ENCODE results near the gene PROX1.

The PROX1 gene

DNA sequence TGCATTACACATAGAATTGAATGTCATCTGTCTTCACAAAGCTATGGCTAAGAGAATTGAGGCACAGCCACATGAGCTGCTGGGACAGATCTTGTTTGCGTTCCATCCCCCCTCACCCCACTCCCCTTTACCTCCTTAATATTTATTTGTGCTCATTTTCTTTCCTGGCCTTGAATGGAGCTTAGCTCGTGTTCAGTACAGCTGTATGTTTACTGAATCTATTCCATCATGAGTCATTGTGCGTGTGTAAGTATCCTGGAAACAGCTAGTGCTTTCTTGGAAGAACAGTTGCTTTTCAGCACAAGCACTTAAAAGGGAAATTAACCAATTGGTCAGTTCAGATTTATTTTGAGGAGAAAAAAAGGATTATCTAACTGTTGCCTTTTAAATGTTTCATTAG lies 14.7 kb downstream of the PROX1 start:
- DNase-seq, result no peak

DNA sequence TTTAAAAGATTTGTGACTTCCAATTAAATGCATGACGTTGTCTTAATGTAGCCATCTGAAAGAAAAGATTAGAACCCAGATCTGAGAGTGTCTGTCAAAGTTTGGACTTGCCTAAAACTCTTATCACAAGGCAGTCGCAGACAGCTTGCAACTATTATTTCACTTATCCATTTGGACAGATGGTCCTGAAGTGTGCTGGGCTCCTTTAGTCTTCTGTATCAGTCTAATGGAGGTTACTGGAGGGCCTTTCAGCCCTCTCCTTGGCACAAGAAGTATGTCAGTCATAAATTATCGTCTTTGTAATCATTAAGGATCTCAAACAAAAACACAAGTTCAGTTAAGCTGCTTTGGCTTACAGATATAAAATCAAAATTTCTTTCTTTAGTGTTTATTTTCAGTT lies 15.5 kb downstream of the PROX1 start:
- DNase-seq, result no peak

DNA sequence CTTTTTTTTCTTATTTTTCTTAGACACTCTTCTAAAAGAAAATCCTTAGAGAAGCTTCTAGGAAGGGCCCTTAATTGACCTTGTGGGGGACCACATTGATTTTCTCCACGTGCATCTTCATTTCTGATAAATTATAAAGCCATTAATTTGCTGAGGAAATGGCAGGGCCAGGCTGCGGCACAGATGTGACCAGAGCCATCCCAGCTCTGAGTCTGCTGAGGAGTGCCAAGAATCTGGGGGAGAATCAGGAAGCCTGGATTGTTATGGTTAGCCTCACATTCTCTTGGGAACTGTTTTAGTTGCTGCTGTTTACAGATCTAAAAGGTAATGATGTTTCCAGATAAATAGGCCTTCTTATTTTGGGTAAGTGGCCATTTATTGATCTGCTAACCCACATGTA lies 16.2 kb downstream of the PROX1 start:
- DNase-seq, result no peak

DNA sequence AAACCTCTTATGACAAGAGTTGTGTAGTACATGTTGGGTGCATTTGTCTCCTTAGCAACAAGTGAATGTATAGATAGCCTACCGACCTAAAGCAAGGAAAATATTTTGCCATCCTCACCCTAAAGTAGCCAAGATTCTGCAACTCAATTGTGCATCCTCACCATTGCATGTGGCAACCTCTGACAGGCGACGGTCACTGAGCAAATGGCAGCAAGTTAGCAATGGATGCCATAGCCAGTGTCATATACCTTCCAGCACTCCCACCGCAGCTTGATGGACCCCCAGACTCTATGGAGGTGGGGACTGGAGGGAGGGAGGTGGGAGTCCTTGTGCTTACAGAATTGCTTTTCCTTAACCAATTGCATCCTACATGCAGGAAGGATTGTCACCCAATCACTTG lies 17.0 kb downstream of the PROX1 start:
- DNase-seq, result no peak

DNA sequence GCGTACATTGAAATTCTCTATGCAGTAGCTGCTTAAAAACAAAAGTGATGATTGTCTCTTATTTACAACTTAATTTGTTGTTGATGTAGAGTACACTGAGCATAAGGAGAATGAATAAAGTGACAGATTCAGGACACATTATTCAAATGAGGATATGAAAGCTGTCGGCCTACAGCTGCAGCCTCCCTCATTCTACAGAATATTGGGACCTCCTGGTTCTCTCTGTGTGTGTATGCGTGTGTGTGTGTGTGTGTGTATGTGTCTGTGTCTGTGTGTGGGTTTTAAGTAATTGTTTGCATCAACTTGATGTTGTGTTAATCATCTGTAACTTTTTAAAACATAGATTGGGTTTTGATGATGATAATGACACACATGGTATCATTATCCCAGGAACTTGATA lies 17.9 kb downstream of the PROX1 start:
- no peak for DNase-seq

DNA sequence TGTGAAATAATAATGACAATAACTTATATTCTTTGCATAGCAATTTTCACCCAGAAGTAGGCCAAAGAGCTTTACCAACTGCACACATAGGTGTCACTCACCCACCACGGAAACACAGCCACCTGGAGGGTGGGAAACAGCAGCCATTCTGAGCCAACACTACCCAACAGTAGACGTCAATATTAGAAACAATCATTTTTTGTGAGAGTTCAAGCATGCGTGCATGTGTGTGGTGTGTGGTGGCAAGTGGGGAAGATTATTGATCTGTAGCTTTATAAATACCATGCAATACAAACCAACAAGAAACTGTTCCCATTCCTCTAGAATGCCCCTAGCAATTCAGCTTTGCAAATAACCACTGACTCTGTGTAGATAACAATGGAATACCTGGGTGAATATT lies 19.1 kb downstream of the PROX1 start:
- no peak for DNase-seq

DNA sequence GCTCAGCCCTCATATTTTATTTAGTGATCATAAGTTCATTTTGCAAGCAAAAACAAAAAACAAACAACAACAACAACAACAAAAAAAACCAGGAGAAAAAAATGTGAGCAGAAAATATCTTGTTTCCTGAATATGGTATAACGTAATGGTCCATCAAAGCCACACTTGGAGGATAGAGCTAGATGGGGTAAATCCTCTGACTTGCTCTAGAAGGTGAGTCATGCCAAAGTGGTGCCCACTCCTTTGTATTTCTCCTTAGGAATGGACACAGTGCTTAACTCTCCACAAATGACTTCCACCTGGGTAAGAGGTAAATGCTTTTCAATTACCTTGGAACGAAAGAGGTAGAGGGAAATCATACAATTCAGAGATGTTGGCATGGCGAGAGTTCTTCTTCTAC lies 20.6 kb downstream of the PROX1 start:
- DNase-seq, result no peak

DNA sequence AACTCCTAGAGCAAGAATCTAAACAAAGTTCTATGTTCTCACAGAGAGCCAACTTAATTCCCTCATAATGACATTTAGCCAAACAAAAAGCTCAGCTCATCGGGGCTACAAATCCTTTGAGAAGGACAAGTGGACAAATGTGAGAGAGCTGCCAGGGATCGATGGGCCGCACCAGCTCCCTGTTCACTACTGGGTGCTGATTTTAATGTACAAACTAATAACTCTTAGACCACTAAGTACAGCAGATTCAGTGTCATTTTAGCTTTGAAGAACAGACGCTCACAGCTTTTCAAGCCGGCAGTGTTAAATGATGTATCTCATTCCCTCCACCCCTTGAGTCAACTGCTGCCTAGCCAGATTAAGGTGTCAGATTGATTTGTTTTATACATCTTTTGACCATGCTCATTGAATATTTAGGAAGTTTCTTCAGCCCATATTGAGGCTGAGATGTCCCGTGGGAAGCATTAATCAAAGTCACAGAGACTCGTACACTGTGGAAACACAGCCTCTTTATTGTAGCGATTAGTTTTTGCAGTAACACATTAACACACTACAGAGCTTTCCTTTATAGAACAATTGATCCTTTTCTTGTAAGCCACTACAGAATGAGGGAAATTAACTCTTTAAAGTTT lies 21.1 kb downstream of the PROX1 start:
- no peak for DNase-seq

DNA sequence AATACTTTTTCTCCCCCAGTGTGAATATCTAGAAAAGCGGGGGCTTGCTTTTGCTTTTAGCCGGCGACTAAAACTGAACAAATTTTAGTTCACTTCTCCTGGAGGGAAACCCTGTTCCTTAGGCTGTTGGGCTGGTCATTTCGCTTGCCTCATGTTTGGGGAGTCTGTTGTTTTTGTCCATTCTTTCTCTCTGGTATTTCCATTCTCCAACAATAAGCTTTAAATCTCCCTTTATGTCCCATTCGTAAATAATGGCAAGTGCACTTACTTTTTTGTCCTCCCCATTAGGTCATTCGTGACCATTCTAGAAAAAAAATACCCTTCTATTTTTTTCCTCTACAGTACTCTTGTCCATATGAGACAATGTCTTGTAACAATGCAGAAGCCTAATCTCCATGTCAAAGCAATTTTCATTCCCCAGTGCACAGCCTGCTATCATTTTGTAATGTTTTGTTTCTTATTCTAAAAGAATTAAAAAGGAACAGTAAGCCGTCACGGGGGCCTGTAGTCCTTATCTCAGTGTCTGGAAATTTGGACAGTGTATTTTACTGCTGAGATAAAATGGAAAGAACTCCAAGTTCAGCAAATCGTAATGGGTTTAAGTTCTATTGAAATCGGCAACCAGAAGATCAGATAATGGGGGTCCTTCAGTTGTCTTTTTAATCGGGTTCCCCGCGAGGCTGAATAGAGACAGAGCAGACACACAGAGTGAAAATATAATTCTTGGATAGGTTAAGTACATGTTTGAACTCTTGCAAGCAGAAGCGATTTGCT lies 21.8 kb downstream of the PROX1 start:
- DNase-seq, result no peak

DNA sequence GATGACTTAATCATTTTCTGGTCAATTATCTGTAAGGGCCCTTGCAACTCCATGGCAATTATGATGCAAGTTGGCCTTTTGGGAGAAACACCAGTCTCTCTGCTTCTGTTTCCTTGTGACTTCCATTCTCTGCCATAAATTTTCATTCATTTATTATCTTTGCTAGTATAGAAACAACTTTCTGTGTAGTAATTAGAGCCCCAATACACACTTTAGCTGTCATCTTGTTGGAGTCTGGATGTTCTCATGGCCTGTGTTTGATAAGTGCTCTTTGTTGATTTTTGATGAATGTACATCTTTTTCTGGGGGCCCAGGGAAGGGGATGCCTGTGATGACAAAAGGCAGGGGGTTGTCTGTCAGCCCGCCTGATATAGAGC lies 22.4 kb downstream of the PROX1 start:
- no peak for DNase-seq

DNA sequence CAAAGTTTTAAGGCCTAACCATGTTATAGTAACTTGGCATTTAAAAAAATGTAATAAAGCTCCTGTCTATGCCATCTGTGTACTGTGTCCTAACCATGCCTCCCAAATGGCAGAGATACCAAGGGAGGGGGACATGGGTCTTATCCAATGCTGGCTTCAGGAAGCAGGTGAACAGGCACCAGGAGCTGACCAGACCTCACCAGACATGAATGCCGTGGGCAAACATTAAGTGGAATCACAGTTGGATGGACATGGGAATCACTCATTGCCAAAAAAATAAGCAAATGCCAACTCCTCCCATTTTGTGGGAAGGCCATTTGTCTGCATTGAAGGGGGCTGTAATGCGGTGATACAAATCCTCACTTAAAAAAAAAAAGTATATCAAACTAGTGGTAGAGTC lies 22.9 kb downstream of the PROX1 start:
- DNase-seq, result no peak

DNA sequence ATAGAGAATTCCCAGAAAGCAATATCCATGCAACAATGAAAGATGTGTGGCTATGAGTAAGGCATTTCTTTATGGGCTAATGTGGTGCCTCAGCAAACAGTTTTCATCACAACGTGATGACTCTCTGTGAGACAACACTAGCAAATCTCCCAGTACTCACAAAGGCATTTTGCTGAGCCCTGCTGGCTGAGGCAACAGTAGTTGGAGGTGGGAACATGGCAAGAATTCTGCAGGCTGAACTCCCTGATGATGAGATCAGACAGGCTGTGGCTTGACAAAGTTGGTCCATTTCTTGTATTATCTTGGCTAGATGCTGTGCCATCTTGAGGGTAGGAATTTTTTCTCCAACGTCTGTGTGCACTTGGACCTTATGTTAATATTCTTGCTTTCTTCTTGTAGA lies 24.6 kb downstream of the PROX1 start:
- no peak for DNase-seq

DNA sequence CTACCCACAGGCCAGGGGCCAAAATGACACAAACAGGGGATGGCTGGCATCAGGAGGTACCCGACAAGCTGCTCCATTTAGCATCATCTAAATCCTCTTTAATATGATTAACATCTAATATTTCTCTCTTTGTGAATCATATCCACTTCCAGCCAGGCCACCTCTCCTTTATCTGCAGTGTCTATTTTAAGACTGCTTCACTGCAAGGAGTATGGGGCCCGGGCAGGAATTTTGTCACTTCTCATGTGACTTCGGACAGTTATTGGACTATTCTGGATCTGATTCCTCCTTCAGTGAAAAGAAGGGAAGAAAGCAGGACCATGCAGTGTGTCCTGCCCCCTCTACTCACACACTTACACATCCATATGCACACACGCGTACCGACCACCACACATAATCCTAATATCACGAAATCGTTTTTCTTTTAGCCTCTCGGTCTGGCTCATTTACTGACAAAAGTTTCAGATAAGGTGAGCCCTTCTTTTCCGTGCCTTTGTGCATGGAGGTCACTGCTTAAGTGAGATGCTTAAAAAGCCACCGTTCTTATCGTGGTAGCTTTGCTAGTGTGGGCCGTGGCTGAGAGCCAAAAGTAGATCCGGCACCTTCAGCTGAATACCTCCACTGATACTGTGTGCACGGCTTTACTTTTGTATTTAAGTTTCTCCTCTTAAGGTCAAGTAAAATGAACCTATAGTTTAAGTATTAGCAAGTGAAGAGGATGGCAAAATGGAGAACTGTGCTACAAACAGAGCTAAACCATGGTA lies 26.0 kb downstream of the PROX1 start:
- DNase-seq, result no peak

DNA sequence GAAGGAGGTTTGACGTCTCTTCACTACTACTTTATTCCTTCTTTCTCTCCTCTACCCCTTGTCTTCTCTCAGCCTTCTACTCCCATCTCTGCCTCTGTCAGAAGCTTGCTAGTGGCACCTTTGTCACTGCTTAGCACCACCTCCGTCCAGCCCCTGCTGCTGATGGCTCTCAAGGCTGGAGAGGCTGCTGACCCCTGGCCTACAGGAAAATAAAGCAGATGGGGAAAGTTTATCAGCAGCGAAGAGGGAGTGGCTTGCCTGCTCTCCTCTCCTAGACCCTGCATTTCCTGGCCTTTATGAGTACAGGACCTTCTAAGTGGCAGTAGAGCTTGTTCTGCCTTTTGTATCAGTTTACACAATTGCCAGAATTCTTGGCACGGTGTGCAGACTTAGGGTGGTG lies 27.0 kb downstream of the PROX1 start:
- DNase-seq, result no peak

DNA sequence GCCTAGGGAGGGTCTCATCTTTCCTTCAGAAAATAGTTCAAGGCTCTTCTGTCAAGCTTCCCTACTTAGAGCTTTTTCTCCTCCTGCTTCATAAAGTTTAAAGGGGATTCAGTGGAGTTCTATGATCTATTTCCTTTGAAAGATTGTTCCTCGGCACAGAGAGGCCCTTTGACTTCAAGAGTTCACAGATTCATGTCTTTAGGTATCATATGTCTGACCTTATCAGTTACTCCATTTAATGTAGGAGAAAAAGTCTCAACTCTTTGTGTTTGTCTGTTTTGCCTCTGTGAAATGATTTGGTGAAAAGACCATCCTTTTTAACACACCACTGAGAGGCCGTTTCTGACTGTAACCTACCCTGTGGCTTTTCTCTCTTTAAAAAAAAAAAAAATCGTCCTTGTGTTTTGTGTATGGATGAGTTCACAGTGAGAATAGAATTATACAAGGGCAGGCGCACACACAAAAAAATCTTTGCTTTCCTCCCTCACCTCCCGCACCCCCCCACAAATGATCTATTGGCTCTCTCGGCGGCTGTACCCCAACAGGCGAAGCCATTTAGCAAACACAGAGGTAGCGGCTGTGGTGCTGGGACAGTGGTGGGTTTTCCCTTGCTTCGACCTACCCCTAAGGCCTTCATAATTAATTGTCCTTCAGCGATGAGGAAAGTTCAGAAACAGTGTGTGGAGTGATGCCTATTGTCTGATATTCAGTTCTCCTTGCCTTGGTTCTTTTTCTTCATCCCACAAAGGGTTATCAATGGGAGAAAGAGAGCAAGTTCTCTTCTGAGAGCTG lies 29.6 kb downstream of the PROX1 start:
- DNase-seq, result no peak

DNA sequence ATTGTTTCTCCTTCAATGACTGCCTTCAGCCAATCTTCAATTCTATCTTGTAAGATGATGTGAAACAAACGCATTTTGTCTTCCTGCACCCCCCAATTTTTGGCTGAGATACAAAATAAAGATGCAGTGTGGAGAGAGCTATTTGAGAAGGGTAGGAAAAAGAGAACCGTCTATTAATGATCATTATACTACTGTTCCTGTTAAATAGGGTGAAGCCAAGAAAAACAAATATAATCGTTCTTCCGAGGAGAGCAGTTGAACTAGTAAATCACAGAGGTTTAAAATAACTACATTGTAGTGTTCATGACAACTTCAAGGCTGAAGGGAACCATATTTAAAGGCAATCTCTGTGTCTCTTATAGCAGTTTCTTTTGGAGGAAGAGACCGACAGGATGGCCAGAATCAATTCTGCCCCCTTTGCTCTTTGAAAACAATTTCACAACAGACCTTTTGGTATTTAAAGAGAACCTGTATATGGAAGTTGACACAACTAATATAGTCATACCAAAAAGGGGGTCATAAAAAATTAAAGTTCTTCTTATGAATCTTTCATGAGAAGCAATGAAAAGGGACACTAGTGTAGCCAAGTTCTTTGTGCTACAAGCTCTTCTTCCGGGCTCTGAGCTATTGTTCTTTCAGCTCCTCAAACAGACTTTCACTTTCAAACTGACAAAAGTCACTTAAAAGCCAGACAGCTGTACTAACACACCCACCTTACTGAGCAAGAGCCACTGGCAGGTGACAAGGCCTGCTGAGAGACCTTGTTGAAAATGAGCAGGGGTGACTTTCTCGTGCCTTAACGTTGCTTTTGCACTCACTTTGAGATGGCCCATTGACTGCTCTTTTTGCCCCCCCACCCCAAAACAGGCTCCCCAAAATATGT lies 30.9 kb downstream of the PROX1 start:
- DNase-seq, result peak in 1 of 5 experiments; percentile 52

DNA sequence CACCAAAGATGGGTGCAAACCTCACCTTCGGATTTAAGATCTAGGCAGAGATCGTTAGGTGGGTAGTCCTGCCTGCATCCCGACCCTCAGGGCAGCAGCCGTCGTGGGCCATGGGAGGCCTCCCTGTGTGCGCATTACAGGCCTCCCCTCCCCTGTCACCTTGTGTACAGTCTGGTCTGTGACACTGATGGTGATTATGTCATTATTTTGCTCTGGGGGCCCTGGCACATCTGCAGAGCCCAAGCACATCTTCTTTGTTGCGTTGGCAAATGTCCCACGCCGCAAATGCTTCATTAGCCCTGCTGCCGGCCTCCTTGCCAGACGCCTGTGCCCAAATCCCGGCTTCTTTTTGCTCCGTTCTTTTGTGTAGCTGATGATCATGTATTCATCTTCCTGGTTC lies 31.7 kb downstream of the PROX1 start:
- DNase-seq, result no peak

DNA sequence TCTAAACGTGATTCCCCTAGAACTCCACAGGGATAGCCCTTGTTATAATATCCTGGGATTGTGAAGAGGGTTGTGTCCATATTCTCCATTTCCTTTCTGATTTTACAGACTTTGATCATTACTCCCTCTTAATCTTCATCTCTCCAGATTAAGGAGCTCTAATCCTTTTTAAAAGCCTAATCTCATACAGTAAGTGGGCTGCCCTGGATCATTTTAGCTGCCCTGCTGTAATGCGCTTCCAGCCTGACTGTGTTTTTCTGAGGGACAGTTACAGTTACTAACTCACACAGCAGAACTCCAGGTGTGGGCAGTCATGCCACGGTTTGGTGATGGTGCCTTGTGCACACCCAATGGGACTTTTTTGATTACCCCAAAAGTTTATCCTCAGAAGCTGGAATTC lies 33.5 kb downstream of the PROX1 start:
- no peak for DNase-seq

DNA sequence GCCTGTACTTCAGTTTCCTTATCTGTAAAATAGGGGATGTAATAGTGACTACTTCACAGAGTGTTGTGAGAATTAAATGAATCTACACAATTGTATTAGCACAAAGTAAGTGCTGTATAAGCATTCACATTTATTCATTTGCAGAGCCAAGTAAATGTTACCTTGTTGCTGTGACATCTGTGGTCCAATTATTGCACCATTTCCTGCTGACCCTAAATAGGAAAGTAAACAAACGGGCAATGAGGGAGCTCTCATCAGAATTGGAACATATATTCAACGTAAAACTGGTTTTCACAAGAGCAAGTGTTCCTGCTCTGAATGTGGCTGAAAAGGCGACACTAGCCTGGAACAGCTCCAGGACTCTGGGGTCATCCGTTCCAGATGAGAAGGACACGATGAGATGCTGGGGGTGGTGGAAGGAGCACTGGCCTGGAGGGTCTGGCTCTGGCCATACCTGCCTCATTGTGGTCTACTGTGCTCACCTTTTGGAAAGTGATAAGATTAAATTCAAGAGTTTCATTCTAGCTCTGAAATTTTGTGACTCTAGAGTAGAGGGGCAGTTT lies 34.5 kb downstream of the PROX1 start:
- no peak for DNase-seq

DNA sequence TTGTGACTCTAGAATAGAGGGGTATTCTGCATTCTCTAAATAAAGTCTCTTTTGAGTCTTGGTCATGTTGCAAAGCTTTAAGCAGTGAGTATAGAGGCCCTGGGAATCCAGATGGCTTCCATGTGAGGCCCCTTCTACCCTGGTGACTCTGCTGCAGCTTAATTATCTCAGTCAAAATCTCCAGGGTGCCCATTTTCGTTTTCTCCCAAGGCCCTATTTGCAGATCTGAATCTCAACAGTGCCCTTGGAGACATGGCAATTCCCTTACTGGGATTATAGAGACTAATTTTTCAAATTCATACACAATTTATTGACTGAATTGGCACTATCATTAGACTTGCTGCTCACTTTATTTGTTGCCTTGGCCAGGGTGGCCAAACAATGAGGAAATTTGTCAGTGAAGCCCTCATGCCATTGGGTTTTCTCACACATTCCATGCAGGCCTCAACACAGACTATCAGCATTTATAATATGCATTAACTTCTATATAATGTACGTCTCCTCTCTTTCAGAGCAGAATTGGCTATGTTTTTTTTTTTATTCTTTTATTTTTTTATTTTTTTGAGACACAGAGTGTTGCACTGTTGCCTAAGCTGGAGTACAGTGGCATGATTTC lies 35.1 kb downstream of the PROX1 start:
- no peak for DNase-seq

DNA sequence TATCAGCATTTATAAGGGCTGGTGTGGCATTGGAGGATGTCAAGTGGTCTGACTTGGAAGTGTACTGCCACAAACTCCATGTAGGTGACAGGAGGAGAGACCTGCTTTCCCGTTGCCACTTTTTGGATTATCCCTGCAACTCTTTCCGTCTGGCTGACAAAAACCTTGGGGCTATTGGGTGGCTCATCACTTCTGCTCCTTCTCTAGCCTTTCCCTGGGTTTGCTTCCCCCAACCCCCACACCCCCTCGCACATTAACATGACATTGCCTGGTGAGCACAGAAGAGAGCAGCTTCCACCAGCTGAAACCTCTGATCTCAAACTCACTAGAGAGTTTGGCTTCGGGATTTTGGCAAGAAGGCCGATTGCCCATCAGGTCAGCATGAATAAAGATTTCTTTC lies 39.2 kb downstream of the PROX1 start:
- DNase-seq, result no peak
